Keratinocyte (primary cell): ENCODE results near the gene DCAF7. TPM values are rescaled to one million over a fixed set of nuclear protein-coding genes. Genes with fewer than 3 reads are reported as not detected.
A peak's percentile ranks its signal among the peaks of the same experiment; 100 is the strongest.

ENCODE experiments used
- DNase-seq: peaks from one replicate; pipeline ENCODE4 v3.0.0-alpha.2; 2011; ENCODE audit warnings: low read depth, missing footprints, low spot score
- FAIRE-seq: peaks from 2 replicates; lab custom pipeline; 2011; peaks lifted over from hg19 to GRCh38; lab: Jason Lieb, UNC
- H2AFZ ChIP-seq: 2 replicates; pipeline ENCODE4 v1.6.0; 2012; ENCODE audit warnings: low read length, control low read depth, inconsistent platforms; ENCODE audit not compliant: control insufficient read depth
- H3K27ac ChIP-seq: 2 replicates; pipeline ENCODE4 v1.5.1; 2011; ENCODE audit warnings: low read length; ENCODE audit not compliant: control insufficient read depth, insufficient read depth
- H3K27me3 ChIP-seq: 3 replicates; pipeline ENCODE4 v1.6.0; 2011; ENCODE audit warnings: low read length; ENCODE audit not compliant: control insufficient read depth, insufficient read depth; ENCODE audit errors: extremely low read depth
- H3K36me3 ChIP-seq, 2 experiments: 2 replicates in 1 of 2; 3 replicates in 1 of 2; pipeline ENCODE4 v1.5.1; 2011; ENCODE audit warnings: low read length in 2 of 2, mild to moderate bottlenecking in 1 of 2; ENCODE audit not compliant: control insufficient read depth in 2 of 2, insufficient read depth in 2 of 2; ENCODE audit errors: extremely low read depth in 1 of 2
- H3K4me1 ChIP-seq: 3 replicates; pipeline ENCODE4 v1.5.1; 2011; ENCODE audit warnings: low read length; ENCODE audit not compliant: control insufficient read depth, insufficient read depth; ENCODE audit errors: extremely low read depth
- H3K4me2 ChIP-seq: 3 replicates; pipeline ENCODE4 v1.6.0; 2011; ENCODE audit warnings: low read depth, low read length; ENCODE audit not compliant: control insufficient read depth, insufficient read depth; ENCODE audit errors: extremely low read depth
- H3K4me3 ChIP-seq, 3 experiments: fragments of 200-600 bp in 1 of 3; sonication (generic) in 1 of 3; 2 replicates in 2 of 3; 3 replicates in 1 of 3; pipeline ENCODE4 v1.5.1; 2011 to 2016; ENCODE audit warnings: low read length in 3 of 3, mild to moderate bottlenecking in 3 of 3, control low read depth in 2 of 3, inconsistent platforms in 1 of 3, low read depth in 1 of 3, mixed read lengths in 1 of 3, mixed run types in 1 of 3, moderate library complexity in 1 of 3; ENCODE audit not compliant: control insufficient read depth in 2 of 3, insufficient read depth in 2 of 3; ENCODE audit errors: extremely low read depth in 1 of 3
- H3K79me2 ChIP-seq: 2 replicates; pipeline ENCODE4 v1.6.0; 2012; ENCODE audit warnings: low read length; ENCODE audit not compliant: control insufficient read depth, insufficient read depth
- H3K9ac ChIP-seq: 3 replicates; pipeline ENCODE4 v1.6.0; 2011; ENCODE audit warnings: low read length; ENCODE audit not compliant: control insufficient read depth, insufficient read depth; ENCODE audit errors: extremely low read depth
- H3K9me1 ChIP-seq: 3 replicates; pipeline ENCODE4 v1.6.0; 2011; ENCODE audit warnings: low read length; ENCODE audit not compliant: control insufficient read depth, insufficient read depth; ENCODE audit errors: extremely low read depth
- H3K9me3 ChIP-seq: 2 replicates; pipeline ENCODE4 v1.5.1; 2012; ENCODE audit warnings: low read depth, low read length; ENCODE audit not compliant: control insufficient read depth
- H4K20me1 ChIP-seq: 3 replicates; pipeline ENCODE4 v1.6.0; 2011; ENCODE audit warnings: low read length; ENCODE audit not compliant: control insufficient read depth, insufficient read depth; ENCODE audit errors: extremely low read depth
- EZH2 ChIP-seq: IDR thresholded peaks from one replicate; pipeline ENCODE4 v1.6.1; 2012; ENCODE audit warnings: inconsistent platforms, mild to moderate bottlenecking, low read length, moderate library complexity
- dilution Hi-C: fragments of 300-500 bp; cut with MboI; formaldehyde crosslinking; loops from one replicate; pipeline ENCODE4 v1.7.0; 2020; ENCODE audit warnings: low sequenced_read_pairs; ENCODE audit not compliant: extremely low pct_ligation_motif_present
- polyA plus RNA-seq, 5 experiments: library from polyadenylated mRNA; depleted of rRNA in 3 of 5; stranded (reverse) in 3 of 5; stranded (forward) in 1 of 5; unstranded in 1 of 5; fragments of >200 nt; gene quantifications; 1 replicate in 1 of 5; 2 replicates in 3 of 5; 3 replicates in 1 of 5; pipeline versions ENCODE4 v1.2.1 to v1.2.3, GENCODE V29; 2011 to 2012; ENCODE audit warnings: missing spikeins in 2 of 5, low read depth in 1 of 5, low replicate concordance in 1 of 5
- TF ChIP-seq, protein P1 (sequence below), 3 experiments: IDR thresholded peaks in 1 of 3; conservative IDR thresholded peaks in 1 of 3; optimal IDR thresholded peaks in 1 of 3; 2 replicates in 2 of 3; 3 replicates in 1 of 3; pipeline versions ENCODE3 to v1.5.1; 2011; ENCODE audit warnings: low read length in 3 of 3, mild to moderate bottlenecking in 3 of 3, moderate library complexity in 2 of 3, control low read depth in 1 of 3, inconsistent platforms in 1 of 3; ENCODE audit not compliant: insufficient read depth in 2 of 3; ENCODE audit errors: extremely low read depth in 1 of 3

The DCAF7 gene
- polyA plus RNA-seq, 1 donor (not counting 4 experiments of a cell fraction or from before 2014, with no cell fraction given): 32.6 TPM

DNA sequence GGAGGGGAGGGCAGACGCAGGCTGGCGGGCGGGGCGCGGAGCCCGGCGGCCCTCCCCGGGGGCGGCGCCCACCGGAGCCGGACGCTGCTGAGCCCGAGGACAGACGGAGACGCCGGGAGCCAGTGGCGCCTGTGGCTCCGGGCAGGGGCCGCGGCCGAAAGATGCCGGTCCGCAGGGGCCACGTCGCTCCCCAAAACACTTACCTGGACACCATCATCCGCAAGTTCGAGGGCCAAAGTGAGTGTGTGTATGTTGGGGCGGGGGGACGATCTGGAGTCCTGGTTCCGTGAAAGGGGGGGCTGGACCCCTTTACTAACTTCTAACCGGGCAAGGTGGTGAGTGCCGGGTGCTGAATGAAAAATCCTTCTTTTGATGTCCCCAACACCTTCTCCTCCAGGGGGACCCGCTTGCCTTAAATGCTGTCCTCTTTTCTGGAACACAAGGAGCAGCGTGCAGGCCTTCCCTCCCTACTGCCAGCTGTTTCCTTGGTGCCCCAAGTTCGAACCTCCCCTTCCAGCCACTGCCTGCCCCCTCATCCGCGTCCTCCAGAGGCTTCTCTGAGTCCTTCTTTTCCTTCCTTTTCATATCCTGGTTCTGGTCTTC lies 26.9 kb upstream of the DCAF7 start, which contains the start of gene KCNH6:
Gene KCNH6, plus strand, starts transcription at position 106 of the 603 bp plus-strand sequence. Its CDS starts 56 bp downstream, at position 162.
- Histone ChIP-seq H3K27ac (no peak within 1 kb of the TSS), H3K4me2 (no peak within 1 kb of the TSS), H3K4me3 (no peak within 1 kb of the TSS), H4K20me1 (no peaks in the 10 kb centered on the region), H2AFZ (no peak within 1 kb of the TSS), H3K4me1 (no peaks in the 10 kb centered on the region), H3K27me3 (peaks cover 28% of the 10 kb centered on the region), H3K36me3 (no peaks in the 10 kb centered on the region), H3K9ac (no peak within 1 kb of the TSS), H3K9me3 (no peaks in the 10 kb centered on the region), H3K79me2 (no peaks in the 10 kb centered on the region), H3K9me1 (no peaks in the 10 kb centered on the region)
- dilution Hi-C loops: no loop called here
- no peak for FAIRE-seq
- peak; percentile 28 for TF ChIP-seq EZH2
- TF ChIP-seq, protein P1, sequence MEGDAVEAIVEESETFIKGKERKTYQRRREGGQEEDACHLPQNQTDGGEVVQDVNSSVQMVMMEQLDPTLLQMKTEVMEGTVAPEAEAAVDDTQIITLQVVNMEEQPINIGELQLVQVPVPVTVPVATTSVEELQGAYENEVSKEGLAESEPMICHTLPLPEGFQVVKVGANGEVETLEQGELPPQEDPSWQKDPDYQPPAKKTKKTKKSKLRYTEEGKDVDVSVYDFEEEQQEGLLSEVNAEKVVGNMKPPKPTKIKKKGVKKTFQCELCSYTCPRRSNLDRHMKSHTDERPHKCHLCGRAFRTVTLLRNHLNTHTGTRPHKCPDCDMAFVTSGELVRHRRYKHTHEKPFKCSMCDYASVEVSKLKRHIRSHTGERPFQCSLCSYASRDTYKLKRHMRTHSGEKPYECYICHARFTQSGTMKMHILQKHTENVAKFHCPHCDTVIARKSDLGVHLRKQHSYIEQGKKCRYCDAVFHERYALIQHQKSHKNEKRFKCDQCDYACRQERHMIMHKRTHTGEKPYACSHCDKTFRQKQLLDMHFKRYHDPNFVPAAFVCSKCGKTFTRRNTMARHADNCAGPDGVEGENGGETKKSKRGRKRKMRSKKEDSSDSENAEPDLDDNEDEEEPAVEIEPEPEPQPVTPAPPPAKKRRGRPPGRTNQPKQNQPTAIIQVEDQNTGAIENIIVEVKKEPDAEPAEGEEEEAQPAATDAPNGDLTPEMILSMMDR (optimal IDR thresholded peaks at IDR 0.05 in 1 of 3, IDR thresholded peaks at IDR 0.05 in 1 of 3, conservative IDR thresholded peaks at IDR 0.05 in 1 of 3; ENCODE audit: extremely low read depth in 1 of 3, insufficient read depth in 2 of 3, low read length in 3 of 3): no peak
- DNase-seq: no peak

GRCh38 chr17:63524051-63524450 lies 26.2 kb upstream of the DCAF7 start:
- no peak for DNase-seq
- Histone ChIP-seq H3K27ac (no peak overlapping the region), H3K79me2 (no peaks in the 10 kb centered on the region), H3K36me3 (no peaks in the 10 kb centered on the region), H3K4me2 (no peak overlapping the region), H3K9ac (no peak overlapping the region), H3K4me3 (no peak overlapping the region), H3K27me3 (peaks cover 28% of the 10 kb centered on the region), H2AFZ (no peak overlapping the region), H4K20me1 (no peaks in the 10 kb centered on the region), H3K9me3 (no peaks in the 10 kb centered on the region), H3K9me1 (no peaks in the 10 kb centered on the region), H3K4me1 (no peaks in the 10 kb centered on the region)
- no peak for FAIRE-seq
- dilution Hi-C loops: no loop called here
- TF ChIP-seq, protein P1 (optimal IDR thresholded peaks at IDR 0.05 in 1 of 3, IDR thresholded peaks at IDR 0.05 in 1 of 3, conservative IDR thresholded peaks at IDR 0.05 in 1 of 3; ENCODE audit: extremely low read depth in 1 of 3, insufficient read depth in 2 of 3, low read length in 3 of 3): no peak
- no peak for TF ChIP-seq EZH2
